Fibroblast of the aortic adventitia (primary cell): ENCODE measurements around the gene MSL3. TPM values are rescaled to one million over a fixed set of nuclear protein-coding genes. Genes with fewer than 3 reads are reported as not detected.
A peak's percentile ranks its signal among the peaks of the same experiment; 100 is the strongest.

Source experiments
- DNase-seq: peaks from one replicate; pipeline ENCODE4 v3.0.0-alpha.2; 2010; ENCODE audit warnings: low read depth
- H3K4me3 ChIP-seq: 2 replicates; pipeline ENCODE4 v1.5.1; 2011; ENCODE audit warnings: low read depth, mild to moderate bottlenecking, control low read depth, low read length, moderate library complexity
- total RNA-seq: library from RNA; depleted of rRNA; stranded (reverse); fragments of >200 nt; gene quantifications from 2 replicates; pipeline ENCODE4 v1.2.3, GENCODE V29; 2012; ENCODE audit warnings: low replicate concordance
- TF ChIP-seq, protein P1 (sequence below): IDR thresholded peaks from 2 replicates; pipeline ENCODE4 v1.5.1; 2011; ENCODE audit warnings: mild to moderate bottlenecking, low read length, control low read depth, inconsistent platforms; ENCODE audit not compliant: insufficient read depth

The MSL3 gene, protein sequence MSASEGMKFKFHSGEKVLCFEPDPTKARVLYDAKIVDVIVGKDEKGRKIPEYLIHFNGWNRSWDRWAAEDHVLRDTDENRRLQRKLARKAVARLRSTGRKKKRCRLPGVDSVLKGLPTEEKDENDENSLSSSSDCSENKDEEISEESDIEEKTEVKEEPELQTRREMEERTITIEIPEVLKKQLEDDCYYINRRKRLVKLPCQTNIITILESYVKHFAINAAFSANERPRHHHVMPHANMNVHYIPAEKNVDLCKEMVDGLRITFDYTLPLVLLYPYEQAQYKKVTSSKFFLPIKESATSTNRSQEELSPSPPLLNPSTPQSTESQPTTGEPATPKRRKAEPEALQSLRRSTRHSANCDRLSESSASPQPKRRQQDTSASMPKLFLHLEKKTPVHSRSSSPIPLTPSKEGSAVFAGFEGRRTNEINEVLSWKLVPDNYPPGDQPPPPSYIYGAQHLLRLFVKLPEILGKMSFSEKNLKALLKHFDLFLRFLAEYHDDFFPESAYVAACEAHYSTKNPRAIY
- total RNA-seq = 29.4 and 35.2 TPM in 2 replicates

DNA sequence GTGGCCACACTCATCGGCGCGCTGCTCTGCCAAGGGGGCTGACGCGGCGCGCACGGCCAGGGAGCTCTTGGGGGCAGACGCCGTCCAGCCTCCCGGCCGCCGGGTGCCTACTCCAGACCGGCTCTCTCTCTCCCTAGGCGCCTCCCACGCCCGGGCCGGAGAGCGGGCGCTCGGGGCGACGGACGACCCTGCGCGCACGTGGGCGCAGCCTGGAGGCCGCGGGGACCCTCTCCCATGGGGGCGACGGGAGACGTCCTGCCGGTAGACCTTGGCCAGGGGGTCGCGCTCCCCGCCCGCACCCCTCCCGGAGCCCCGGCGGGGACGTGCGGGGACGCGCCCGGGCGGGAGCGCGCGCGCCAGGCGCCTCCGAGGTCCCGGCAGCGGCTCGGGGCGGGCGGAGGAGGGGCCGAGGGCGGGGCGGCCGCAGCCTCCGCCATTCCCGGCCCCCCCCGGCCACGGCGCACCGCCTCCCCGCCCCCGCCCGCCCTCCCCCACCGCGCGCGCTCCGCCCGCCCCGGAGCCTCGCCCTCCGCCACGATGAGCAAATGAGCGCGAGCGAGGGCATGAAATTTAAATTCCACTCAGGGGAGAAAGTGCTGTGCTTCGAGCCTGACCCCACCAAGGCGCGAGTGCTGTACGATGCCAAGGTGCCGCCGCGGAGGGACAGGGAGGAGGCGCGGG is at the start of gene MSL3:
MSL3 (plus strand) TSS at position 519 of the 681 bp plus-strand sequence; CDS start at position 546, 27 bp downstream.
- TF ChIP-seq, protein P1, sequence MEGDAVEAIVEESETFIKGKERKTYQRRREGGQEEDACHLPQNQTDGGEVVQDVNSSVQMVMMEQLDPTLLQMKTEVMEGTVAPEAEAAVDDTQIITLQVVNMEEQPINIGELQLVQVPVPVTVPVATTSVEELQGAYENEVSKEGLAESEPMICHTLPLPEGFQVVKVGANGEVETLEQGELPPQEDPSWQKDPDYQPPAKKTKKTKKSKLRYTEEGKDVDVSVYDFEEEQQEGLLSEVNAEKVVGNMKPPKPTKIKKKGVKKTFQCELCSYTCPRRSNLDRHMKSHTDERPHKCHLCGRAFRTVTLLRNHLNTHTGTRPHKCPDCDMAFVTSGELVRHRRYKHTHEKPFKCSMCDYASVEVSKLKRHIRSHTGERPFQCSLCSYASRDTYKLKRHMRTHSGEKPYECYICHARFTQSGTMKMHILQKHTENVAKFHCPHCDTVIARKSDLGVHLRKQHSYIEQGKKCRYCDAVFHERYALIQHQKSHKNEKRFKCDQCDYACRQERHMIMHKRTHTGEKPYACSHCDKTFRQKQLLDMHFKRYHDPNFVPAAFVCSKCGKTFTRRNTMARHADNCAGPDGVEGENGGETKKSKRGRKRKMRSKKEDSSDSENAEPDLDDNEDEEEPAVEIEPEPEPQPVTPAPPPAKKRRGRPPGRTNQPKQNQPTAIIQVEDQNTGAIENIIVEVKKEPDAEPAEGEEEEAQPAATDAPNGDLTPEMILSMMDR = no peak
- DNase-seq = peak; percentile 56
- H3K4me3 ChIP-seq = peak within 1 kb of the TSS; percentile 81

DNA sequence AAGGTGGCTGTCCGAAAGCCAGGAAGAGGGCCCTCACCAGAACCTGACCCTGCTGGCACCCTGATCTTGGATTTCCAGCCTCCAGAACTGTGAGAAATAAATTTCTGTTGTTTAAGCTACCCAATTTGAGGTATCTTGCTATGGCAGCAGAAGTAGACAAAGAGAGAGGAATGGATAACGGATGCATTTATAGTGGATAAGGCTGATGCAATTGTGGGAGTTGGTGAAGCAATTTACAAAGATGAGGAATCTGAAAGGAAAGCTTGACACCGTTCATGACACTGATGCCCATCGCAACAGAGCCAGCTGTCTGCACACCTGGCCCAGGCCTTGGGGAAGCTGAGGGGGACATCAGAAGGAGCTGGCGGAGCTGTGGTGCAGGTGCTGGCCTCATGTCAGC is 35.7 kb upstream of the MSL3 start:
- H3K4me3 ChIP-seq = no peak overlapping the region
- TF ChIP-seq, protein P1 = no peak
- no peak for DNase-seq

DNA sequence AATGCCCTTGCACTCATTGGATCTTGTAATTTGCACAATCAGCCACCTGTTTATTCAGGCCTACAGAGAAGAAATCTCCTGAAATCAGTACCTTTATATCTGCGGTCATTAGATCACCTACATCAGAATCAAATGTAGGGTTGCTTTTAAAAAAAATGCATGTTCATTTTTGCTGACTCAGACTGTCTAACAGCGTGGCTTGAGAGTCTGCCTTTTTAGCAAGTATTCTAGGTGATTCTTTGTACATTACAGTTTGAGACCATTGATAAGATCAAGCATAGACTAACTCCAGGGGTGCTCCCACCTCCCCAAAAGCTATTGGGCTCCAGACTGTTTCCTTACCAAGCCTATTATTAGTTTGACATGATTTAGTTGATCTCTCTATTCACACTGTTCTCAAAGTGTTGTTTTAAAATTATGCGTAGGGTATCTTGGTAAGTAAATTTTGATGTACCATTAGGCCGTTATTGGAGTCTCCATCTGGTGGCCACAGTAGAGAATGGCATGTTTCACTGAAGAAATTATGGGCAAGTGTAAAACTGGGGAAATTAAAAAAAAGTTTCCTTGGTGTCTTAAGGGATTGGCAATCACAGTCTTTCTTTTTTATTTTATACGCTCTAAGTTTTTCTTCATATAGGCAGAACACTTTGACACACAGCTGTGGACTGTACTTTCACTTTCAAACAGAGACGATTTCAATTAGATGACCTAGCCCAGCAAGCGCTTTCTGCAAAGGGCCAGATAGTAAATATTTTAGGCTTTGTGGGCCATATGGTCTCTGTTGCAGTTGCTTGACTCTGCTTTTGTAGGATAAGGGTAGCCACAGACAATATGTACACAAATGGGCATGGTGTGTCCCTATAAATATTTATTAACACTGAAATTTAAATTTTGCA is 33.7 kb upstream of the MSL3 start:
- TF ChIP-seq, protein P1 = peak; percentile 74
- DNase-seq = peak; percentile 68
- H3K4me3 ChIP-seq = no peak overlapping the region

DNA sequence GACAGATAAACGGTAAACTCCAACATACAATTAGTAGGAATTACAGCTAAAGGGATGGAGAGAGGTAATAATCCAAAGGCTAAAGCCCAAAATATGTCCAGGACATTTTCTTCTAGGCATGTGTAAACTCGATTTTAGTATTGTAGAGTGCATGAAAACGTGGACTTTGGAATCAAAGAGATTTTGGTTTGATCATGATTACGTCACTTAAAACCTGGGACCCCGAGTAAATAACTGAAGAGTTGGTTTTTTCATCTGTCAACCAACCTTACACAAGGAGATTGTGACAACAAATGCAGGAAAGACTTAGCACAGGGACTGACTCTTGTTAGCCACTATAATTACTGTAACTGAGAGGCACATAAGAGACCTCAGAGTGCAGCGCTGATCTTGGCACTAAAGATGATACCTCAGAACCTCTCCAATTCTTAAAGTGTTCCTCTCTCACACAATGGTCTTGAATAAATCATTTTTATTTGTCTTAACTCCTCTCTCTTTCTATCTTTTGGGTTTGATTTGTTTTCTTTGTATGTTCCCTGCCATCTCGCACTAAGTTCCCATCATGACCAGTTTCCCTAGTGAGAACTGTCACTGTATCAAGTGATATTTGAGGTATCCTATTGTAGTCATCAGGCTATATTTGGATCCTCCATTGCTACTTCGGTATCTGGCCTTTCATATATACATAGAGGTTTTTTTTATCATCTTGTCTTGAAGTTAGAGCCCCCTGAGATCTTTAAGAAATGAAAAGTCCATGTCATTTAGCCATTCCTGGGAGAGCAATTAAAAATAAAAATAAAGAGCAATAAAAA is 32.2 kb upstream of the MSL3 start:
- H3K4me3 ChIP-seq = no peak overlapping the region
- no peak for DNase-seq
- TF ChIP-seq, protein P1 = no peak

- TF ChIP-seq, protein P1 = no peak
- no peak overlapping the region for H3K4me3 ChIP-seq
Measured at GRCh38 chrX:11728556-11728955, 29.5 kb upstream of the MSL3 start.

More at GRCh38 chrX:11728556-11728955, 29.5 kb upstream of the MSL3 start:
- DNase-seq = no peak
